Liver (tissue), 9 donors: ENCODE data around the gene CASQ1. TPM values are rescaled to one million over a fixed set of nuclear protein-coding genes. Genes with fewer than 3 reads are reported as not detected.

Experiments
- DNase-seq: peaks from one replicate; pipeline ENCODE4 v3.0.0-alpha.2; 2017; ENCODE audit warnings: low spot score
- H3K27ac ChIP-seq, 2 donors: one replicate each; pipeline ENCODE4 v1.7.0; 2013; ENCODE audit warnings: inconsistent platforms in 2 of 2, low read length in 2 of 2, control low read depth in 1 of 2, low read depth in 1 of 2, mild to moderate bottlenecking in 1 of 2
- H3K27me3 ChIP-seq, 4 donors: one replicate each; pipeline versions ENCODE4 v1.6.1 to v1.7.0; 2013; ENCODE audit warnings: low read length in 3 of 4, inconsistent platforms in 1 of 4, mild to moderate bottlenecking in 1 of 4, moderate library complexity in 1 of 4; ENCODE audit not compliant: control insufficient read depth in 4 of 4, insufficient read depth in 4 of 4
- H3K36me3 ChIP-seq, 4 donors: one replicate each; pipeline versions ENCODE4 v1.6.1 to v1.7.0; 2013; ENCODE audit warnings: low read length in 3 of 4, mild to moderate bottlenecking in 3 of 4, low read depth in 1 of 4, moderate library complexity in 1 of 4; ENCODE audit not compliant: control insufficient read depth in 4 of 4, insufficient read depth in 3 of 4
- H3K4me1 ChIP-seq, 4 donors: one replicate each; pipeline versions ENCODE4 v1.6.1 to v1.7.0; 2013; ENCODE audit warnings: low read length in 3 of 4, mild to moderate bottlenecking in 3 of 4, moderate library complexity in 1 of 4; ENCODE audit not compliant: control insufficient read depth in 4 of 4, insufficient read depth in 4 of 4
- H3K4me3 ChIP-seq, 3 donors: one replicate each; pipeline versions ENCODE4 v1.6.1 to v1.7.0; 2013; ENCODE audit warnings: low read length in 3 of 3, control low read depth in 1 of 3, low read depth in 1 of 3, mild to moderate bottlenecking in 1 of 3
- H3K9ac ChIP-seq, 2 donors: one replicate each; pipeline ENCODE4 v1.7.0; 2013; ENCODE audit warnings: low read length in 2 of 2, mild to moderate bottlenecking in 2 of 2, moderate library complexity in 2 of 2, control low read depth in 1 of 2, low read depth in 1 of 2
- H3K9me3 ChIP-seq, 4 donors: one replicate each; pipeline versions ENCODE4 v1.6.1 to v1.7.0; 2013; ENCODE audit warnings: low read length in 3 of 4; ENCODE audit not compliant: control insufficient read depth in 4 of 4
- CTCF ChIP-seq: fragments of 150-350 bp; IDR thresholded peaks from 2 replicates; pipeline ENCODE4 v1.5.1; 2017; ENCODE audit warnings: improper control_type of control experiment, low read depth, low read length; ENCODE audit not compliant: missing input control
- EGR1 ChIP-seq, 2 donors: IDR thresholded peaks; 2 replicates each; pipeline ENCODE4 v1.6.1; 2016 to 2018; ENCODE audit warnings: antibody characterized with exemption in 2 of 2, low read depth in 2 of 2
- FOXA1 ChIP-seq: IDR thresholded peaks from 2 replicates; pipeline ENCODE4 v1.6.1; 2016; ENCODE audit warnings: antibody characterized with exemption
- FOXA2 ChIP-seq: IDR thresholded peaks from 2 replicates; pipeline ENCODE4 v1.6.1; 2016; ENCODE audit warnings: antibody characterized with exemption
- GABPA ChIP-seq, 2 donors: IDR thresholded peaks in 1 of 2; conservative IDR thresholded peaks in 1 of 2; 2 replicates each; pipeline ENCODE4 v1.6.1; 2016; ENCODE audit warnings: antibody characterized with exemption in 2 of 2, mild to moderate bottlenecking in 1 of 2, moderate library complexity in 1 of 2
- HNF4A ChIP-seq, 2 donors: conservative IDR thresholded peaks; 2 replicates each; pipeline ENCODE4 v1.6.1; 2016; ENCODE audit warnings: antibody characterized with exemption in 2 of 2, mild to moderate bottlenecking in 2 of 2
- HNF4G ChIP-seq: IDR thresholded peaks from 2 replicates; pipeline ENCODE4 v1.6.1; 2016; ENCODE audit warnings: antibody characterized with exemption
- NR2F2 ChIP-seq: IDR thresholded peaks from 2 replicates; pipeline ENCODE4 v1.6.1; 2016; ENCODE audit warnings: antibody characterized with exemption
- RAD21 ChIP-seq, 2 donors: IDR thresholded peaks; 2 replicates each; pipeline ENCODE4 v1.6.1; 2016; ENCODE audit warnings: antibody characterized with exemption in 2 of 2, mild to moderate bottlenecking in 2 of 2
- RXRA ChIP-seq, 2 donors: IDR thresholded peaks; 2 replicates each; pipeline ENCODE4 v1.6.1; 2017 to 2018; ENCODE audit warnings: antibody characterized with exemption in 2 of 2, mild to moderate bottlenecking in 1 of 2
- SP1 ChIP-seq: IDR thresholded peaks from 2 replicates; pipeline ENCODE4 v1.6.1; 2018; ENCODE audit warnings: antibody characterized with exemption, mild to moderate bottlenecking
- YY1 ChIP-seq: IDR thresholded peaks from 2 replicates; pipeline ENCODE4 v1.6.1; 2016; ENCODE audit warnings: antibody characterized with exemption, mild to moderate bottlenecking
- WGBS: extraction: QIAGEN DNeasy Blood & Tissue Kit; methylation state at CpG from one replicate; pipeline ENCODE4 v1.1.7; 2013; 5-methylcytosine and 5-hydroxymethylcytosine counted together
- polyA plus RNA-seq, 2 donors: library from polyadenylated mRNA; stranded (reverse) in 1 of 2; unstranded in 1 of 2; fragments of 200-250 nt in 1 of 2; fragments of >200 nt in 1 of 2; fragmentation: Nextera tagmentation in 1 of 2; extraction: Ambion mirVana in 1 of 2; gene quantifications; one replicate each; pipeline versions ENCODE4 v1.2.1 to v1.2.3, GENCODE V29; 2013 to 2015
- total RNA-seq, 2 donors: library from RNA; depleted of rRNA; stranded (reverse); fragments of >200 nt; gene quantifications; one replicate each; pipeline ENCODE4 v1.2.3, GENCODE V29; 2014
- TF ChIP-seq, protein P1 (sequence below): IDR thresholded peaks from 2 replicates; pipeline ENCODE4 v1.6.1; 2016; ENCODE audit warnings: antibody characterized with exemption
- donor health status: healthy.
- donor health status: healthy.
- donor health status: healthy.
- donor health status: healthy.
- donor health status: healthy.

The CASQ1 gene
- total and polyA plus RNA-seq, 4 donors = not detected

- H3K4me1 ChIP-seq = no peaks in the 10 kb centered on the region
- no peak overlapping the region for H3K9ac ChIP-seq
- TF ChIP-seq FOXA1 (no peak), CTCF (no peak), RAD21 (IDR thresholded peaks at IDR 0.05) (no peak), HNF4G (no peak), RXRA (IDR thresholded peaks at IDR 0.05) (no peak), EGR1 (IDR thresholded peaks at IDR 0.05; ENCODE audit: low read depth in 2 of 2) (no peak), FOXA2 (no peak)
- H3K27ac ChIP-seq = no peak overlapping the region
- no peaks in the 10 kb centered on the region for H3K27me3 ChIP-seq
- H3K9me3 ChIP-seq = no peaks in the 10 kb centered on the region
- H3K36me3 ChIP-seq = no peaks in the 10 kb centered on the region
- no peak for DNase-seq
- WGBS = 76% methylated on average over 5 of the region's 5 CpGs
- H3K4me3 ChIP-seq = no peak overlapping the region
These were observed 22.4 kb upstream of the CASQ1 start for GRCh38 chr1:160168016-160168415.

DNA sequence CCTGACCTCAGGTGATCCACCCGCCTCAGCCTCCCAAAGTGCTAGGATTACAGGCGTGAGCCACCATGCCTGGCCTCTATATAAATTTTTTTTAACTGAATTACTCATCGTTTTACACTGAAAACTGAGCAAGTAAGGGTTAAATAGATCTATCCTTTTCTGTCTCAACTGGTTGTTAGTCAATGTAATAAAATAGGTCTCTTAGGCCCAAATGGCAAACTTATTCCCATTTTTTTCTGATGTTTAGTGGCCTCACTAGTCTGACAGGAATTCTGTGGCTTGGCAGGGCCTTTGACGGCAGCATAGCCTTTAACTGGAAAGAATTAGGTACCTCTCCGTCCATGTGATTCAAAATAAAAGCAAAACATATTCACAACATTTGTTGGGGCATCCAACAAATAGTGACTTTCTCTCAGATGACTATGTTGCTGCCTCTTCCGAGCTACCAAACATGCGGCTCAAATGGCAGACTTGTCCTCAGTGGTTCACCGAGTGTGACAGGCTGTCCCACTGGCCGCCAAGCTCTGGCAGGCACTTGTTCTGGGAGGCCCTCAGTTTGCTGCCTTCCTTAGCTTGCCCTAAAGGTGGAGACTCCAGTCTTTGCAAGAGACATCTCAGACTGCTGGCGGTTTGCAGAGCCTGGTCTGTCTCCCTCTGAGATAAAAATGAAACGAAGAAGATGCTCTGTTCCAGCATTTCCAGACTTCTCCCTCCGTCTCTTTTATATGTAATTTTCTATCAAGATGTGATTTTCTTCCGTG, 21.6 kb upstream of the CASQ1 start:
- TF ChIP-seq RAD21 (IDR thresholded peaks at IDR 0.05) (no peak), GABPA (IDR thresholded peaks at IDR 0.05 in 1 of 2, conservative IDR thresholded peaks at IDR 0.05 in 1 of 2) (no peak), NR2F2 (no peak), HNF4A (conservative IDR thresholded peaks at IDR 0.05) (no peak), YY1 (no peak), FOXA1 (no peak), CTCF (no peak), SP1 (no peak)
- TF ChIP-seq, protein P1, sequence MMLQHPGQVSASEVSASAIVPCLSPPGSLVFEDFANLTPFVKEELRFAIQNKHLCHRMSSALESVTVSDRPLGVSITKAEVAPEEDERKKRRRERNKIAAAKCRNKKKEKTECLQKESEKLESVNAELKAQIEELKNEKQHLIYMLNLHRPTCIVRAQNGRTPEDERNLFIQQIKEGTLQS = no peak
- no peak for DNase-seq
- WGBS = 91% methylated on average over 13 of the region's 13 CpGs
- Histone ChIP-seq H3K9me3 (no peaks in the 10 kb centered on the region), H3K4me3 (no peak overlapping the region), H3K36me3 (no peaks in the 10 kb centered on the region), H3K9ac (no peak overlapping the region), H3K4me1 (no peaks in the 10 kb centered on the region), H3K27me3 (peaks cover 0 to 2% (median 0%) of the 10 kb centered on the region in 4 donors), H3K27ac (no peak overlapping the region)
